HG03565 (cell line): ENCODE results near the gene SDK1.

ENCODE experiments used
- ATAC-seq: cut with Tn5 transposase; IDR thresholded peaks from one replicate; pipeline ENCODE4 v1.9.1; 2021; ENCODE audit warnings: mild to moderate bottlenecking, moderate library complexity; ENCODE audit not compliant: unreplicated experiment

The SDK1 gene

GRCh38 chr7:3767917-3768777 is 467.1 kb downstream of the SDK1 start:
- ATAC-seq: no peak

GRCh38 chr7:3771906-3772305 is 470.9 kb downstream of the SDK1 start:
- ATAC-seq: no peak

GRCh38 chr7:3778345-3778744 is 477.3 kb downstream of the SDK1 start:
- ATAC-seq: no peak

- ATAC-seq: no peak
These were observed 479.0 kb downstream of the SDK1 start for GRCh38 chr7:3780016-3780415.

- no peak for ATAC-seq
These were observed 479.5 kb downstream of the SDK1 start for GRCh38 chr7:3780525-3780924.

- no peak for ATAC-seq
These were observed 480.6 kb downstream of the SDK1 start for GRCh38 chr7:3781607-3782006.

GRCh38 chr7:3787717-3788264 is 486.7 kb downstream of the SDK1 start:
- ATAC-seq: no peak

- no peak for ATAC-seq
These were observed 489.8 kb downstream of the SDK1 start for GRCh38 chr7:3790803-3791202.

- ATAC-seq: no peak
These were observed 490.3 kb downstream of the SDK1 start for GRCh38 chr7:3791327-3791726.

GRCh38 chr7:3795141-3795540 is 494.1 kb downstream of the SDK1 start:
- no peak for ATAC-seq

- ATAC-seq: no peak
These were observed 494.7 kb downstream of the SDK1 start for GRCh38 chr7:3795781-3796180.

GRCh38 chr7:3805151-3805550 is 504.1 kb downstream of the SDK1 start:
- ATAC-seq: no peak

- ATAC-seq: no peak
These were observed 505.5 kb downstream of the SDK1 start for GRCh38 chr7:3806516-3806915.

- ATAC-seq: no peak
These were observed 506.8 kb downstream of the SDK1 start for GRCh38 chr7:3807824-3808223.

- ATAC-seq: no peak
These were observed 520.4 kb downstream of the SDK1 start for GRCh38 chr7:3821488-3821887.

- ATAC-seq: no peak
These were observed 524.4 kb downstream of the SDK1 start for GRCh38 chr7:3825491-3825890.

GRCh38 chr7:3832199-3832598 is 531.1 kb downstream of the SDK1 start:
- no peak for ATAC-seq

GRCh38 chr7:3835109-3835508 is 534.1 kb downstream of the SDK1 start:
- no peak for ATAC-seq

GRCh38 chr7:3836855-3837254 is 535.8 kb downstream of the SDK1 start:
- no peak for ATAC-seq

- ATAC-seq: no peak
These were observed 543.6 kb downstream of the SDK1 start for GRCh38 chr7:3844540-3845151.

GRCh38 chr7:3846738-3847137 is 545.7 kb downstream of the SDK1 start:
- ATAC-seq: no peak

- no peak for ATAC-seq
These were observed 546.3 kb downstream of the SDK1 start for GRCh38 chr7:3847336-3847735.
